ENCODE measurements around the gene PCDHA1. TPM values are rescaled to one million over a fixed set of nuclear protein-coding genes. Genes with fewer than 3 reads are reported as not detected.
"Not testable (repeated sequence)": the region's sequence is repeated elsewhere in the genome, so short reads cannot be mapped to it uniquely, and the experiment has no call there.

Gene PCDHA1
- total and polyA plus RNA-seq, 4 donors, result not detected

DNA sequence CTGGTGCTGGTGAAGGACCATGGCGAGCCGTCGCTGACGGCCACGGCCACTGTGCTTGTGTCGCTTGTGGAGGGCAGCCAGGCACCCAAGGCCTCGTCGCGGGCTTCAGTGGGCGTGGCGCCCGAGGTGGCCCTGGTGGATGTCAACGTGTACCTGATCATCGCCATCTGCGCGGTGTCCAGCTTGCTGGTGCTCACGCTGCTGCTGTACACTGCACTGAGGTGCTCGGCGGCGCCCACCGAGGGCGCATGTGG is 72.0 kb downstream of the PCDHA1 start:
- intact Hi-C loops (cut with DNase I), result no loop called here
- no peak for ATAC-seq (ENCODE audit: low FRiP score)

GRCh38 chr5:140862441-140863295 is 76.7 kb downstream of the PCDHA1 start:
- Histone ChIP-seq H3K4me1 (ENCODE audit: control insufficient read depth in 1 of 2, insufficient read depth in 2 of 2, low read length in 2 of 2) (no peaks in the 10 kb centered on the region), H3K27ac (ENCODE audit: low read depth in 1 of 2, low read length in 2 of 2) (no peak overlapping the region), H3K36me3 (ENCODE audit: control insufficient read depth in 1 of 2, insufficient read depth in 2 of 2, low read length in 1 of 2) (no peaks in the 10 kb centered on the region), H3K4me3 (ENCODE audit: low read length in 2 of 2) (no peak overlapping the region), H3K9me3 (ENCODE audit: control insufficient read depth, low read length) (peaks cover 18% of the 10 kb centered on the region), H3K27me3 (ENCODE audit: control insufficient read depth in 1 of 2, insufficient read depth in 2 of 2, low read length in 1 of 2) (no peaks in the 10 kb centered on the region)
- ATAC-seq (ENCODE audit: low FRiP score) (no peak), DNase-seq (no peak)
- WGBS, 2 donors, result 31 to 35% methylated on average over 75 to 76 of the region's 76 CpGs
- intact Hi-C loops (cut with DNase I), result no loop called here

More for the DNA sequence above, 72.0 kb downstream of the PCDHA1 start:
- Histone ChIP-seq H3K36me3 (ENCODE audit: control insufficient read depth in 1 of 2, insufficient read depth in 2 of 2, low read length in 1 of 2) (no peaks in the 10 kb centered on the region), H3K9me3 (ENCODE audit: control insufficient read depth, low read length) (peaks cover 25% of the 10 kb centered on the region), H3K4me1 (ENCODE audit: control insufficient read depth in 1 of 2, insufficient read depth in 2 of 2, low read length in 2 of 2) (no peaks in the 10 kb centered on the region), H3K4me3 (ENCODE audit: low read length in 2 of 2) (no peak overlapping the region), H3K27ac (ENCODE audit: low read depth in 1 of 2, low read length in 2 of 2) (no peak overlapping the region), H3K27me3 (ENCODE audit: control insufficient read depth in 1 of 2, insufficient read depth in 2 of 2, low read length in 1 of 2) (no peaks in the 10 kb centered on the region)
- 50% methylated on average over 22 of the region's 22 CpGs; no CpG with 5 or more reads in 1 of the 2 donors for WGBS, 2 donors
- DNase-seq, result no peak

DNA sequence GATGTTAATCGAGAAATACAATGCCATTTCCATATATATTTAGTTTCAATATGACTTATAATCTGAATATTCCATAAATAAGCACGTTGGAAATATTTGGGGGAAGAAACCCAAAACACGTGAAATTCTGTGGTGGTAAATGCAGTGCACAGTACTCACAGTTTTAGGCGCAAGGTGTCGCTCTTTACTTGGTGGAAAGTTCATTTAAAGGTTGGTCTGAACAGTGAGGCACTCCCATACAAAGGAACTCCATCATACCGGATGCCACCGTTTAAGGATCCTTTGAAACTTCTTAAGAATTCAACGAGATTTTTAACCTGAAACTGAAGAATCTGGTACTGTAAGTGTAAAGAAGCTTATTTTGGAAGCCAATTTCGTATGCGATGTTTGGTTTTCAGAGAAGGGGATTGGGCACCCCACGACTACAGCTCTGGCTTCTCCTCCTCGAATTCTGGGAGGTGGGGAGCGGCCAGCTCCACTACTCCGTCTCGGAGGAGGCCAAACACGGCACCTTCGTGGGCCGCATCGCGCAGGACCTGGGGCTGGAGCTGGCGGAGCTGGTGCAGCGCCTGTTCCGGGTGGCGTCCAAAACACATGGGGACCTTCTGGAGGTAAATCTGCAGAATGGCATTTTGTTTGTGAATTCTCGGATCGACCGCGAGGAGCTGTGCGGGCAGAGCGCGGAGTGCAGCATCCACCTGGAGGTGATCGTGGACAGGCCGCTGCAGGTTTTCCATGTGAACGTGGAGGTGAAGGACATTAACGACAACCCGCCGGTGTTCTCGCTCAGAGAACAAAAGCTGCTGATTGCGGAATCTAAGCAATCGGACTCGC is 83.0 kb downstream of the PCDHA1 start, which contains the start of gene PCDHA11:
Gene PCDHA11, plus strand, starts transcription at position 237 of the 834 bp plus-strand sequence. Its CDS starts 147 bp downstream, at position 384.
- H3K36me3 ChIP-seq (ENCODE audit: control insufficient read depth in 1 of 2, insufficient read depth in 2 of 2, low read length in 1 of 2), result no peaks in the 10 kb centered on the region
- no peak within 1 kb of the TSS for H3K27ac ChIP-seq (ENCODE audit: low read depth in 1 of 2, low read length in 2 of 2)
- H3K9me3 ChIP-seq (ENCODE audit: control insufficient read depth, low read length), result peaks cover 14% of the 10 kb centered on the region
- DNase-seq (no peak), ATAC-seq (ENCODE audit: low FRiP score) (no peak)
- no peaks in the 10 kb centered on the region for H3K4me1 ChIP-seq (ENCODE audit: control insufficient read depth in 1 of 2, insufficient read depth in 2 of 2, low read length in 2 of 2)
- H3K27me3 ChIP-seq (ENCODE audit: control insufficient read depth in 1 of 2, insufficient read depth in 2 of 2, low read length in 1 of 2), result no peaks in the 10 kb centered on the region
- intact Hi-C loops (cut with DNase I), result no loop called here
- 11 to 13% methylated on average over 41 of the region's 41 CpGs for WGBS, 2 donors
- no peak within 1 kb of the TSS for H3K4me3 ChIP-seq (ENCODE audit: low read length in 2 of 2)

DNA sequence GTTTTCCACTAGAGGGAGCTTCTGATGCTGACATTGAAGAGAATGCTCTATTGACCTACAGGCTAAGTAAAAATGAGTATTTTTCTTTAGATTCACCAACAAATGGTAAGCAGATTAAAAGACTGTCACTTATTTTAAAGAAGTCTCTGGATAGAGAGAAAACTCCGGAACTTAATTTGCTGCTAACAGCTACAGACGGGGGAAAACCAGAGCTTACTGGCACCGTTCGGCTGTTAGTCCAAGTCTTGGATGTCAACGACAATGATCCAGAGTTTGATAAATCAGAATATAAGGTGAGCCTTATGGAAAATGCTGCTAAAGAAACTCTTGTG is 83.6 kb downstream of the PCDHA1 start:
- 45 to 50% methylated on average over 5 of the region's 5 CpGs for WGBS, 2 donors
- Histone ChIP-seq H3K4me3 (ENCODE audit: low read length in 2 of 2) (no peak overlapping the region), H3K36me3 (ENCODE audit: control insufficient read depth in 1 of 2, insufficient read depth in 2 of 2, low read length in 1 of 2) (no peaks in the 10 kb centered on the region), H3K27ac (ENCODE audit: low read depth in 1 of 2, low read length in 2 of 2) (no peak overlapping the region), H3K27me3 (ENCODE audit: control insufficient read depth in 1 of 2, insufficient read depth in 2 of 2, low read length in 1 of 2) (no peaks in the 10 kb centered on the region), H3K9me3 (ENCODE audit: control insufficient read depth, low read length) (peaks cover 14% of the 10 kb centered on the region), H3K4me1 (ENCODE audit: control insufficient read depth in 1 of 2, insufficient read depth in 2 of 2, low read length in 2 of 2) (no peaks in the 10 kb centered on the region)
- DNase-seq (no peak), ATAC-seq (ENCODE audit: low FRiP score) (no peak)
- intact Hi-C loops (cut with DNase I), result no loop called here

GRCh38 chr5:140870221-140871201 is 84.6 kb downstream of the PCDHA1 start:
- peaks cover 16% of the 10 kb centered on the region for H3K9me3 ChIP-seq (ENCODE audit: control insufficient read depth, low read length)
- no peaks in the 10 kb centered on the region for H3K4me1 ChIP-seq (ENCODE audit: control insufficient read depth in 1 of 2, insufficient read depth in 2 of 2, low read length in 2 of 2)
- DNase-seq (no peak), ATAC-seq (ENCODE audit: low FRiP score) (no peak)
- 35 to 36% methylated on average over 114 of the region's 114 CpGs for WGBS, 2 donors
- H3K36me3 ChIP-seq (ENCODE audit: control insufficient read depth in 1 of 2, insufficient read depth in 2 of 2, low read length in 1 of 2), result no peaks in the 10 kb centered on the region
- no peak overlapping the region for H3K4me3 ChIP-seq (ENCODE audit: low read length in 2 of 2)
- no peak overlapping the region for H3K27ac ChIP-seq (ENCODE audit: low read depth in 1 of 2, low read length in 2 of 2)
- intact Hi-C loops (cut with DNase I), result no loop called here
- no peaks in the 10 kb centered on the region for H3K27me3 ChIP-seq (ENCODE audit: control insufficient read depth in 1 of 2, insufficient read depth in 2 of 2, low read length in 1 of 2)

- Histone ChIP-seq H3K4me3 (ENCODE audit: low read length in 2 of 2) (peak within 1 kb of the TSS in 1 of 2 donors; percentile 20), H3K9me3 (ENCODE audit: control insufficient read depth, low read length) (peaks cover 23% of the 10 kb centered on the region), H3K27ac (ENCODE audit: low read depth in 1 of 2, low read length in 2 of 2) (no peak within 1 kb of the TSS), H3K36me3 (ENCODE audit: control insufficient read depth in 1 of 2, insufficient read depth in 2 of 2, low read length in 1 of 2) (no peaks in the 10 kb centered on the region), H3K4me1 (ENCODE audit: control insufficient read depth in 1 of 2, insufficient read depth in 2 of 2, low read length in 2 of 2) (no peaks in the 10 kb centered on the region), H3K27me3 (ENCODE audit: control insufficient read depth in 1 of 2, insufficient read depth in 2 of 2, low read length in 1 of 2) (peaks cover 0 to 3% of the 10 kb centered on the region in 2 donors)
- intact Hi-C loops (cut with DNase I), result no loop called here
- WGBS, 2 donors, result 10 to 16% methylated on average over 47 of the region's 47 CpGs
- DNase-seq, result no peak
- ATAC-seq (ENCODE audit: low FRiP score), result no peak
Observed at GRCh38 chr5:140875085-140876065, 89.4 kb downstream of the PCDHA1 start, which contains the start of gene PCDHA12. PCDHA12 (plus strand) TSS chr5:140875308; CDS start chr5:140875473, 165 bp downstream.

GRCh38 chr5:140876541-140877261 is 90.8 kb downstream of the PCDHA1 start:
- WGBS, 2 donors, result 31% methylated on average over 79 to 80 of the region's 80 CpGs
- H3K9me3 ChIP-seq (ENCODE audit: control insufficient read depth, low read length), result peaks cover 16% of the 10 kb centered on the region
- H3K27ac ChIP-seq (ENCODE audit: low read depth in 1 of 2, low read length in 2 of 2); H3K4me1 ChIP-seq (ENCODE audit: control insufficient read depth in 1 of 2, insufficient read depth in 2 of 2, low read length in 2 of 2); H3K36me3 ChIP-seq (ENCODE audit: control insufficient read depth in 1 of 2, insufficient read depth in 2 of 2, low read length in 1 of 2); intact Hi-C loops (cut with DNase I); H3K4me3 ChIP-seq (ENCODE audit: low read length in 2 of 2); ATAC-seq (ENCODE audit: low FRiP score); H3K27me3 ChIP-seq (ENCODE audit: control insufficient read depth in 1 of 2, insufficient read depth in 2 of 2, low read length in 1 of 2); DNase-seq: not testable (repeated sequence)
